HG02798 (cell line): Measurements from ENCODE around the gene ADNP2.
"Not testable (repeated sequence)": the region's sequence is repeated elsewhere in the genome, so short reads cannot be mapped to it uniquely, and the experiment has no call there.

Experiments
- ATAC-seq: cut with Tn5 transposase; IDR thresholded peaks from one replicate; pipeline ENCODE4 v1.9.1; 2021; ENCODE audit warnings: mild to moderate bottlenecking; ENCODE audit not compliant: unreplicated experiment, poor library complexity

ADNP2 gene

DNA sequence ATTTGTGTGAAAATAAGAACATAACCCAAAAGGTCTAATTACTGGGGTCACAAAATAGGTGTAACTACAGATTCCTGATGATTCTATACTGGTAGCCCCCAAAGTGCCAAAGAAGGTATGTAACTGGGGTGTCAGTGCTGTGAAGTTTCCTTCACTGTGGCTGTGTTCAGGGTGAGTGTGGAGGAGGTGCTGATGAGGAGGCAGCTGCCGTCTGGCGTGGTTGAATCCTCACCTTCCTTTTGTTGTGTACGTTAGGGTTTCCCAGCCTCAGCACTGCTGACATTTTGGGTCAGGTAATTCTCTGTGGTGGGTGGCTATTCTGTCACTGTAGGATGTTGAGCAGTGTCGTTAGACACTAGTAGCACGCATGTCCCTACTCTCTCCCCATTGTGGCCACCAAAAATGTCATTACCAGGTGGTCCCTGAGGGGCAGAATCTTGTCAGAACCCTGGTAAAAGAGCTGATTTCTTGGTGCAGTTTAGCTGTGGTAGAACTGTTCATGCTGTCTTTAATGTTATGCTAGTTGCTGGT, 31.5 kb downstream of the ADNP2 start:
- no peak for ATAC-seq

DNA sequence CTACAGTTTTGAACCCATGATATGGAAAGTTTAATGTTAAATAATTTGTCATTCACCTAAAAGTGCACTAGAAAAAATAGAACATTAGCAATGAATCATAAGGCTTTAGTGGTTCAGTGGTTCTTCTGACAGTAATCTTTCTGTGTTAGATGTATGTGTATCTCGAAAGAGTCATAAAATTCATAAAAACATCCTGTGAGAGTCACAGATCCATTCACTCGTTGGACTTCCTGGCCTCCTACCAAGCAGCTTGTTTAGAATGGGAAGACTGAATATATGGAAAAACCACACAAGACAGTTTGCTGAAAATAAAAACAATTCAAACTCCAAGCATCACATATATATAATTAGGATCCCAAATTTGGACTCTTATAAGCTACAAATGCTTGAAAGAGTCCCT, 34.8 kb downstream of the ADNP2 start:
- no peak for ATAC-seq

DNA sequence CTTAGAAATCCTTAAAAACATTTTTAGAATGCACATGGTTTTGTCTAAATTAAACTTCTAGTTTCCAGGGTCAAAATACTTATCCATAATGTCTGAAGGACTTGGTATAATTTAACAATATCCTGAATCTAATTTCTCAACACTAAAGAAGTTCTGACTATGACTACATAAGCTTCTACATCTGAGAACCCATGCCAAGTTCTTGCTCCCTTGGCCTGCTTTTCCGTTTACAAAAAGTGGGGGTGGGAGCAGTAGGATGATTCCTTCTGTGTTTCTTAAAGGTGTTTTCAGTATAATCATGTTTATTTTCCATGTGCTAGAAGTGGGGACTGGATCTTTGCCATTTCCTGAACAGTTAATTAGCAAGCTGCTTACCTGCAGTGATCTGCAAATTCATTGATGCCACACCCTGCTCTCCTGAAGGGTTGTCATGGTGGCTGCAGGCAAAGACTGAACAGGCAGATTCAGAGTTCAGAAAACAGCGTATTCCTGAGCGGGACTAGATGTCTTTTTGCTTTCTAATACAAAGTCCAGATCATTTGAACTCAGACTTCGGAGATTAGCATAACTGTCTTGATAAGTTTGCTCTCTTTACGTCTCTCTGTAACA, 36.2 kb downstream of the ADNP2 start:
- no peak for ATAC-seq

DNA sequence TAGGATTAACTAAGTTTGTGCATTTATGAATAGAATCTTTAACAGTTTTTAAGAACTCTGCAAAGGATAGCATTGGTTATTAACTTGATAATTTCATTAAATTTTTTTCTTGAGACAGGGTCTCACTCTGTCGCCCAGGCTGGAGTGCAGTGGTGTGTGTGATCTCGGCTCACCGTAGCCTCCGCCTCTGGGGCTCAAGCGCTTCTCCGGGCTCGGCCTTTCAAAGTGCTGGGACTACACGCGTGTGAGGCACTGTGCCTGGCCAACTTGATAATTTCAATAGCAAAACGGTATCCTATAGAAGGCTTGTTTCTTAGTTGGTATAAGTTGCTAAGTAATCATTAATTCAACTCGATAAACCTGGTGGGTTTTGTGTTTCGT, 38.0 kb downstream of the ADNP2 start:
- ATAC-seq, result peak; percentile 22

DNA sequence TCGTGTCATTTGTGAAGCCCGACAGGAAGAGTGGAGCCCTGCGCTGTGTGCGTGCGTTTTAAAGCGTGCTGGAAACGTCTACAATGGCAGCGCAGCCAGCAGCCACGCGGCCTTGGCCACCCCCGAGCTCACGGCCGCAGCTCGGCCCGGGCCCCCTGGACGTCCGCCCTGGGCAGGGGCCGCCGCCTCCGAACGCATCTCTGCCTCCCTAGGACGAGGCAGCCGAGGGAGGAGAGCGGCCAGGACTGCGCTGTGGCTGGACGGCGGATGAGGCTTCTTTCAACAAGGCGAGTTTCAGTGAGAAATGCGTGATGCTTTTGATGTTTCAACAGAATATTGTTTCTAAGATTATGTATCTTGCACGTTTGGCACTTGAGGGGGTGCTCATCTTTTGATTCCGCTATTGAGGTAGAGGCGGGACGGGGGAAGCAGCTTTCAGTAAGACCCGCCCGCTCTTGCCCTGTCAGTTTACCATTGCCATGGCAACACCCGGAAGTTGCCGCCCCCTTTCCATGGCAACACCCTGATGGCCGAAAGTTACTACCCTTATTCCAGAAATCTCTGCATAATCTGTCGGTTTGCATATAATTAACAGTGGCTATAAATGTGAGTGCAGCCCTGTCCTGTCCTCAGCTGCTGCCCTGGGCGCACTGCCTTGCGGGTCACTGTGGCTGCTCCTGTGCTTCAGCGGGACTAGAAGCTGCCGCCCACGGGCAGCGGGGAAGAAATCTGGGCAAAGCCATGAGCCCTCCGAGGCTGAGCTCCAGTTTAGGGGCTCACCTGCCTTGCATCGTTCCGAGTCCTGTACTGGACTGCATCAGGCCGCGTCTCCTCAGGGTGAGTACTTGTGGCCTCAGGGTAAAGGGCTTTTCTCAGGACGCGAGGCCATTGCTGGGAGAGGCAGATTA, 38.6 kb downstream of the ADNP2 start:
- peak; percentile 86 for ATAC-seq

DNA sequence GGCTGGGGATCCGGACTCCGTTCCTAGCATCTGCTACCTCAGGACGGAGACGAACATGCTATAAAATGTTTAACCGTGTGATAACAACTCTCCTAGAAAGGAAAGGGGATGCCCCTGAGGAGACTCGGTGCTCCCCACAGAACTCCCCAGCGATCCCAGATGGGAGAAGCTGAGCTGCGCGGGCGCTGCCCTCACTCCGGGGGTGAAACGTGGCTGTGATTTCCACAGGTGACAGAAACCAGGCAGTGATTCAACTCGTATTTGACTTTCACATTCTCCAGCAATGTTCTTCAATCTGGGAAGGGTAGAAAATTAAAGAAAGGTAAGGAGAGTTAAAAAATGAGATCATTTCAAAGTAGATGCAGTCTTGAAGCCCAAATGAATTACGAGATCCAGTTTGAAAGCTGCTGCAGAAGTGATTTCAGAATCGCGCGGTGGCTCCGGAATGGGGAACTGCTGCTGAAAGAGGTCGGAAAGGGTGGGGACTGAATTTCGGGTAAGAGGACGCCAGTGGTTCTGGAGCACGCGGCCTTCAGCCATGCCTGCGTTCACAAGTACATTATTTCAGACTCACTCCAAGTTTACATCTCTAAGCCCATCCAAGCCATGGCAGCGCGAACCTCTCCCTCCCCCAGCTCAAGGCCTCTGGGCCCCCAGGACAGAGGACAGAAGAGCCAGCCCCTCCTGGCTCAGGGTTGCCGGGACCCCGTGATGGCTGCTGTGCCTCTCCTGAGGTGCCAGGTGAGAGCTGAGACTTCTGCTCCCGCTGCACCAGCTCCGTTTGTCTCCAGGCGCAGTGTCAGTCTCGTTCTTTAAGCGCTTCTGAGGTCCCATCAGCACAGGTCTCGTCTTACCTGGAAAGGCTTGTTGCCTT, 39.5 kb downstream of the ADNP2 start:
- peak; percentile 5 for ATAC-seq

DNA sequence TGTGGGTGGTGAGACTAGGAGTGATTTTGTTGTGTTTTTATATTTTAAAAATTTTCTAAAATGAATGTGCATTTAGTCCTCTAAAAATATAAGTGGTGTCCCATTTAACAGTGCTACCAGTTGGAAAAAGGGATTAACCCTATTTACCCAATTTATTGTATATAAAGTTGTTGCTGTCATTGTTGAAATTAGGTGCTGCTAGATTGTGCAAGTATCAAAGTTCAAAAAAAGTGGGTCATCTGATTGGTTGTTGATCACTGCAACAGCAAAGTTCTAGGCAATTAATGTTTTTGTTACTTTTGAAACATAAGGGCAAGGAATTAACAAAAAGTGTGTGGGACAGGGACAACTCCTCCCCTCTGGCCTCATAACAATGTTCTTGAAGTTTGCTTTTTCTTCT, 40.6 kb downstream of the ADNP2 start:
- no peak for ATAC-seq

DNA sequence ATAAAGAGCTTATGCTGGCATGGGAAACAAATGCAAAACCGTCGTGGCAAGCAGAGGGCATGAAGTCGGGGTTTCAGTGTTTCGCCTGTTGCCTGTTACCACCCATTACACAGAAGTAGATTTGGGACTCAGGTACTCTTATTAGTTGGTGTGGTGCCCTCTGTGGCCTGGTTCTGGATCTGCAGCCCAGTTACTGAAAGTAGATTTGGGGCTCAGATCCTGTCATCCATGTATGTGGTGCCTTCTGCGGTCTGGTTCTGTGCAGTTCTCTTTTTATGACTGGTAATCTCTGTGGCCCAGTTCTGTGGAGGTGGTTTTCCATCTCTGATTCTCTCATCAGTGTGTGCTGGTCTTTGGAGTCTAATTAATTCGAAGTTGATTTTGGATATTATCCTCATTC, 45.2 kb downstream of the ADNP2 start:
- ATAC-seq, result peak; percentile 81

DNA sequence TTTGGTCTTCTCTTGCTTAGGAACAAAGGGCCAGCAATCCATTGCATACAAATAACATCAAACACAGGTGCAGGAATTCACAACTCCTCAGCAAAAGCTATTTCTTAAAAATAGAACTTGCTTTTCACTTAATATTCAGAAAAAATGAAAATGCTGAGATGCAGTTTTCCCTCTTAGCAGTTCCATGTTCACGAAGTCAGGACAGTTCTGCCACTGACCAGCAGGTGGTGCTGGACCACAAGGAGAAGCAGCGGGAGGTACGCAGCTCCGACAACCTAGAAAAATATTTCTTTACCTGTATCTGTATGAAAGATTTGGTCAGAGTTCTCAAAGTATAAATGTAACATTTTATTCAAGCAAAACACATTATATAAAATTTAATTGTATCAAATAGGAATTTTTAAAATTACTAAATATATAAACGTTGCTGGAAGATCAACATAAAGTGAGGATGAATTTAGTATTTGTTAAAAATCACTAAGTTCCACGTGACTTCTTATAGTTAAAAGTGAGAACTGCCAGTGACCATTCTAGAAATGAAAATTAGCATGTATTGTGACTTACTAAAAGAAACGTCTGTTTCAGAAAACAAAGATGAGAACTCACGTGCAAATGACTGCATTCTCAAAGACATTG, 48.8 kb downstream of the ADNP2 start:
- no peak for ATAC-seq

DNA sequence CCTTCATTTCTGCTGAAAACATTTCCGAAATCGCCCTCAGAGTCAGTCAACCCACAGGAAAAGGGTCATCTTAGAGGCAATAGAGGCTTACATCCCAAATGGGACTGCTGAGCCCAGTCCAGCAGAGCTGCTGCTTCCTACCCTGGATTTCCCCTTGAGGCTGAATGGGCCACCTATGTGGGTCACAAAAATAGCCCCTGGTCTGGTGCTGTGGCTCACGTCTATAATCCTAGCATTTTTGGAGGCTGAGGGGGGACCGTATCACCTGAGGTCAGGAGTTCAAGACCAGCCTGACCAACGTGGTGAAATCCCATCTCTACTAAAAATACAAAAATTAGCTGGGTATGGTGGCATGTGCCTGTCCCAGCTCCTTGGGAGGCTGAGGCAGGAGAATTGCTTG, 49.3 kb downstream of the ADNP2 start:
- no peak for ATAC-seq

DNA sequence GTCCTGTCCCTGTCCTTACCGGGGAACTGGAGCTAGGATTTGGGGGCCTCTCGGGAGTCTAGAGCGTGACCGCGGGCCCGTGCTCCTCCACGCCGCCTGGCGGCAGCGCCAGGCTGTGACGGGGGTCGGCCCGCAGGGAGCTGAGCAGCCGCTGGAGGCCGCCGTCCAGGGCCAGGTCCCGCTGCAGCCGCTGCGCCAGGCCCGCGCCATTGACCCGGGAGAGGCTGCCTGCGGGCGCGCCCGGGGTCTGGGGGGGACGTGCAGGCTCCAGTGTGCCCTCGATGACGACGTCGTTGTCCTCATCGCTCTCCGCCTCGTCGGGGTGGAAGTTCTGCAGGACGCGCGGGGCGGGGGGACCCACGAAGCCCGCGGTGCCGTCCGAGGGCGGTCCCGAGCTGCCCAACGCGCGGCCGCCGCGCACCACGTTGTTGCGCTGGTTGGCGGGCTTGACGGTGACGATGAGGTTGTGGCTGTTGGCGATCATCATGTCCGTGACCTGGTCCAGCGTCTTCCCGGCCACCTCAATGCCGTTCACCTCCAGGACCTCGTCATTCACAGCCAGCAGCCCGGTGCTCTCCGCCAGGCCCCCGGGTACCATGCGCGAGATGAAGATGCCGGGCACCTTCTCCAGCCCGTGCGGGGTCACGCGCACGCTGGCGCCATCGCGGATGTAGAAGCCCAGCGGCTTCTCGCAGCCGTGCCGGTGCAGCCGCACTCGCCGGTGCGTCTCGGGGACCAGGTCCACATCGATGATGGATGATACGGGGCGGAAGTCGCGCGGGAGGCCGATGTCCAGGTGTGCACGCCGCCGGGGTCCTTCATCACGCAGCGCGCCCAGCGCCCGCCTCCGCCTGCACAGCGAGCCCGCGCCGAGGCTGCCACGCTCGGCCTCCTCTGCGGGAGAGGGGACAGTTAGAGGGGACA, 50.9 kb downstream of the ADNP2 start:
- ATAC-seq, result no peak

DNA sequence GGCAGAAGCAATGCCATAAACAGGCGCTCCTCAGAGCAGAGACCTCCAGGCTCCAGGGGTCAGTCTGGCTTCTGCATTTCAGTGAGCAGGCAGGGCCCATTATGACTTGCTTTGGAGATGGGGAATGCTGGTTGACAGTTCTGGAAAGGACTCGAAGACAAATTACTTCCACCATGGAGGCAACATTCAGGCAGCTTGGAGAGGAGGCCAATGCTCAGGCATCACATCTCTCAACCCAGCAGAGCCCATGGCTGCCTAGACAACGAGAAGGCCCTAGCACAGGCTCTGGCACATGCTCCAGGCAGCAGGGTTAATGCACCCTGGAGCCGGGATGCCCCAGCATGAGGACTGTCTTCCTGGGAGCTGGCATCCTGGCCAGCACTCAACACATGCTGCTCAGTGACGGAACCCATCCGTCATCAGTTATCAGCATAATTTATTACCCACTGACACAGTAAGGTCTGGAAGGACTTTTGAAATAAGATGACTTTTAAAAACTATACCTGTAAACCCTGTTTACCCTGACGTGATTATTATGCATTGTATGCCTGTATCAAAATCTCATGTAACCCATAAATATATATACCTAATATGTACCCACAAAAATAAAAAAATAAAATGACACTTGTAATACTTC, 52.8 kb downstream of the ADNP2 start:
- ATAC-seq, result no peak

DNA sequence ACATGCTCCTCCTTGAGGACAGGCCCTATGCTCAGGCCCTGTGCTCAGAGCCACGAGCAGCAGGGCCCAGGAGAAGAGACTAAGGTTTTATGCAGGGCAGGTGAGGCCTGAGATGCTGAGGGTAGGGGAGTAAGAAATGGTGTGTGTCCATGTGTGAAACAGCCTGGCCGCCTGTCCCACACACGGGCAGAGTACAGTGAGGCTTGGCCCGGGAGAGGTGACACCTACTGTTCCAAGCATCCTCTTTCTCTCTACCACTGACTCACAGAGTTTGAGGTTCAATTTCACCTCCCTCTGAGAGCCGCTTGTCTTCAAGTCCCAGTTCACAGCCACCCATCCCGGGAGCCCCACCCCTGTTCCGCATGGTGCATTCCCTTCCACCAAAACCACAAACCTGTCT, 54.1 kb downstream of the ADNP2 start:
- ATAC-seq, result no peak

DNA sequence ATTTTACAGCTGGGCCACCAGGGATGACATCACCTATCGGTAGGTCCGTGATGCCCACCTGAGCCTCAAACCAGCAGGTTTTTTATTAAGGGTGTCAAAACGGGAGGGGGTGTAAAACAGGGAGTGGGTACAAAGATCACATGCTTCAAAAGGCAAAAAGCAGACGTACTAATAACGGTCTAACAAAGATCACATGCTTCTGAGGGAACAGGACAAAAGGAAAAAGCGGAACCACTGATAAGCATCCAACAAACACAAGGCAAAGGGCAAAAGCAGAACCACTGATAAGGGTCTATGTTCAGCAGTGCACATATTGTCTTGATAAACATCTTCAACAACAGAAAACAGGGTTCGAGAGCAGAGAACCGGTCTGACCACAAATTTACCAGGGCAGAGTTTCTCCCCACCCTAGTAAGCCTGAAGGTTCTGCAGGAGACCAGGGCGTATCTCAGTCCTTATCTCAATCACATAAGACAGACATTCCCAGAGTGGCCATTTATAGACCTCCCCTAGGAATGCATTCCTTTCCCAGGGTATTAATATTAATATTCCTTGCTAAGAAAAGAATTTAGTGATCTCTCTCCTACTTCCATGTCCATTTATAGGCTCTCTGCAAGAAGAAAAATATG, 55.8 kb downstream of the ADNP2 start:
- not testable (repeated sequence) for ATAC-seq

DNA sequence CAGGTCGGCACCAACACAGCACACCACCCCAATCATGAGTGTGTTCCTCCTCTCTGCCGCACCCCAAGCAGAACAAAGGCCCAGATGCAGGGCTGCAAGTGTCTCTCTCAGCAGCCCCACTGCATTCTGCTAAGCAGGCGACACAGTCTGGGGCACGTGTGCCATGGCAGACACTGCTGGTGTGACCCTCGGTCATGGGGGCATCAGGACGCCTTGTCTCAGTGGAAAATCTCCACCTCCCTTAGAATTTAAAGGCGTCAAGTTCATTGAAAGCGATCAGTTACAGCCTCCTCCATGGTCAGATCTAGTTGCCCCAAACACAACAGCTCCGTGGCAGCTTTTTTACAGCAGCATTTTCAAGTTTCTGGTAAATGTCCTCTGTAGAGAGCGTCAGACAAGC, 57.2 kb downstream of the ADNP2 start:
- ATAC-seq, result no peak

DNA sequence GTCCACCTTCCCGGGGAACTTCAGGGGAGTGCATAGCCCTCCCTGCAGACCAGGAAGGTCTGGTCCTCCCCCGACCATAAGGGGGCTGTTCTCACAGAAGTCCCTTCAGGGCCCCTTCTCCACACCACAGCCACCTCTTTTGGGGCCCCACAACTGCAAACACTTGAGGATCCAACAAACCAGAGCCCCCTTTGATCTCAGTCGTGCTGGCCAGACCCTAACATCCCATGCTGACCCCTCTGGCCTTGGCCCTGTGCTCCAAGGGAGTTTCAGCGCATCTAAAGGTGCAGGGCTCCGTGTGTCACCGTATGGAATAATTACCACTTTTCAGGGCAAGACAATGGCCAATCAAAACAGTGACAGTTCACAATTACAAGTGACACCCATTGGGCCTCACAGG, 57.7 kb downstream of the ADNP2 start:
- ATAC-seq, result no peak

DNA sequence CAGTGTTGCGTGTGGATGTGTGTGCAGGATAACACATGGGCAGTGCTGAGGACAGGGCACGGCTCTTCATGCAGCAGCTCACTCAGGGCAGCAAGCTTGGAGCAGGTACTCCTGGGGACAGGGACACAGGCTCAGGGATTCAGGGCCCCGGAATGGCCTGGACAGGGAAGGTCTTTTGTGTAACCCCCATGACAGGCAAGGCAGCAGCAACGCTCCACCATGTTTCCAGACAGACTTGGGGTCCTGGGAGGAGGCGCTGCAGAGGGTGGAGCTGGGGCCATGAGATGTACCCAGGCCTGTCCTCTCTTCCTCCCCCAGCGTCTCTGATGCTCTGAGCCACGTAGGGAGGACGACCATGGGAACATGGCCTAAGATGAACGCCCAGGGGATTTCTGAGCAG, 58.3 kb downstream of the ADNP2 start:
- no peak for ATAC-seq

DNA sequence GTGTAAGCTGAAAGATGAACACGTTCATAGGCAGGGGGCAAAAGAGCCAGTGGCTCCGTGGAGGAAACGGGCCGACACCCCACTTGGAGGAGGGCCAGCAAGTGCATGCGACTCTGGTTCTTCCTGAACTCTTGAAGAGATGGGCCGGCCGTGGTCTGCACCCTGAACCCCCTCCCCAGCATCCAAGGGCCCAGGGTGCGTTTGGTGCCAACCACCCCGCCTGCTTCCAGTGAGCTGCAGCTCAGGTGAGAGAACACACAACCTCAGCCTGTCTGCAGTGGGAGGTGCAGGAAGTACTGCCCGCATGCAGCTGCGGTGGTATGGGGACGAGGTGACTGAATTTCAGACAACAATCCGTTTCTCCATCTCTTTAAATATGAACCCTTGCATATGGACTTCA, 58.9 kb downstream of the ADNP2 start:
- no peak for ATAC-seq
